K562 (cell line): ENCODE results near the gene LAPTM5. TPM values are rescaled to one million over a fixed set of nuclear protein-coding genes. Genes with fewer than 3 reads are reported as not detected.

Experiments used
- BHLHE40 ChIP-seq: IDR thresholded peaks from 2 replicates; pipeline ENCODE4 v1.6.1; 2011; ENCODE audit warnings: low read length, improper control_type of control experiment
- CBX2 ChIP-seq: fragments of 200-600 bp; sonication (generic); IDR thresholded peaks from one replicate; pipeline ENCODE4 v1.6.1; 2012; ENCODE audit warnings: mild to moderate bottlenecking, low read length, inconsistent platforms; ENCODE audit not compliant: insufficient read depth, poor library complexity, severe bottlenecking
- DMBX1 ChIP-seq: fragments of 250-450 bp; sonication (Bioruptor Pico); IDR thresholded peaks from 2 replicates; pipeline ENCODE4 v1.8.0; 2022; ENCODE audit warnings: inconsistent platforms, mild to moderate bottlenecking, moderate library complexity, borderline replicate concordance
- ERF ChIP-seq: fragments of 450-650 bp; formaldehyde crosslinking; IDR thresholded peaks from 2 replicates; pipeline ENCODE4 v1.4.0; 2020; ENCODE audit warnings: mild to moderate bottlenecking, mixed read lengths
- GTF2E2 ChIP-seq: fragments of 200-800 bp; sonication (Bioruptor generic); IDR thresholded peaks from 2 replicates; pipeline ENCODE4 v1.6.1; 2016; ENCODE audit warnings: missing genetic modification characterization, missing compliant biosample characterization
- HLTF ChIP-seq: fragments of 450-650 bp; IDR thresholded peaks from 2 replicates; pipeline ENCODE4 v1.6.1; 2016
- PCBP2 ChIP-seq: fragments of 200-400 bp; formaldehyde crosslinking; IDR thresholded peaks from 2 replicates; pipeline ENCODE4 v1.6.1; 2018; ENCODE audit warnings: low read length, low read depth, mild to moderate bottlenecking, moderate library complexity; ENCODE audit not compliant: poor library complexity, severe bottlenecking
- RBM25 ChIP-seq: fragments of 200-400 bp; formaldehyde crosslinking; IDR thresholded peaks from 2 replicates; pipeline ENCODE4 v1.6.1; 2018; ENCODE audit warnings: low read length, low read depth, moderate library complexity; ENCODE audit not compliant: severe bottlenecking
- SMARCA5 ChIP-seq: fragments of 450-650 bp; IDR thresholded peaks from 2 replicates; pipeline ENCODE4 v1.6.1; 2016
- ZNF384 ChIP-seq: IDR thresholded peaks from 2 replicates; pipeline ENCODE4 v1.6.1; 2012; ENCODE audit warnings: low read depth, low read length, improper control_type of control experiment
- ZNF41 ChIP-seq: fragments of 250-450 bp; sonication (Bioruptor Pico); conservative IDR thresholded peaks from 2 replicates; pipeline ENCODE4 v1.4.0; 2020; ENCODE audit warnings: mild to moderate bottlenecking
- polyA plus RNA-seq, 8 experiments: library from polyadenylated mRNA; depleted of rRNA in 4 of 8; stranded (reverse) in 5 of 8; unstranded in 3 of 8; fragments of >200 nt; fragmentation: Nextera tagmentation in 2 of 8; fragmentation: Illumina TruSeq in 1 of 8; extraction: Ambion mirVana in 2 of 8; extraction: Trizol in 1 of 8; gene quantifications; 2 replicates each; pipeline versions ENCODE4 v1.2.1 to v1.2.3, GENCODE V29; 2011 to 2014; ENCODE audit warnings: inconsistent platforms in 1 of 8, missing spikeins in 1 of 8
- total RNA-seq, 7 experiments: library from RNA; depleted of rRNA in 6 of 7; stranded (reverse); fragments of >200 nt in 6 of 7; fragmentation: Illumina TruSeq in 2 of 7; extraction: Trizol in 2 of 7; gene quantifications; 2 replicates each; pipeline versions ENCODE4 v1.2.1 to v1.2.3, GENCODE V29; 2011 to 2021; ENCODE audit warnings: low replicate concordance in 1 of 7
- TF ChIP-seq, protein P1 (sequence below): sonication (generic); formaldehyde crosslinking; IDR thresholded peaks from 2 replicates; pipeline ENCODE4 v1.8.0; 2022; ENCODE audit warnings: mild to moderate bottlenecking, low read depth, missing genetic modification reagents
- TF ChIP-seq, protein P2 (sequence below), 2 experiments: IDR thresholded peaks in 1 of 2; conservative IDR thresholded peaks in 1 of 2; 2 replicates each; pipeline ENCODE4 v1.6.1; 2016; ENCODE audit warnings: low read depth in 2 of 2, mild to moderate bottlenecking in 1 of 2, missing compliant biosample characterization in 1 of 2, missing genetic modification characterization in 1 of 2, moderate library complexity in 1 of 2

LAPTM5 gene
- total and polyA plus RNA-seq, 9 of the 15 experiments (the other 6 are each of a cell fraction or from before 2014, with no cell fraction given): 2.4 to 47.3 (median 20.3) TPM

DNA sequence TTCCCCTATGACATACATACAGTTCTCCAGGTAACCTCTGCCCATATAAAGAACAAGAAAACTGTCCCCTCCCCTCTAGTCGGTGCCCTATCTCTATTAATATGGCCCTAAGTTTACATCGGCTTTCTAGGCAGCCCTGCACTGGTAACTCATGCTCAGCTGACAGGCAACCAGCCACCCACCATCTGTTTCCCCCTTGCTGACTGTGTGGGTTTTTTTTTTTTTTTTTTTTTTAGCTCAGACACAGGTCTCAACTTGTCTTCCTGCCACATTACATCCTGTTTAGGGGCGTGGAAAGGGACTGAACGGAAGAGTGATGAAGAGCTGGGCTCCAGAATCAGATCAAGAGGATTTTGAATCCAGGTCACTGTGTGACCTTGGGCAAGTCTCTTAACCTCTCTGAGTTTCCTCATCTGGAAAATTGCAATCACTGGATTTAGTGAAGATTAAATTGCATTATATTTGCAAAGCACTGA, 14.0 kb downstream of the LAPTM5 start (continued):
- TF ChIP-seq PCBP2 (no peak), ERF (CRISPR knock-in tag) (no peak), DMBX1 (CRISPR knock-in tag) (0 out of 2 replicates have a peak, but pooled peaks have one; percentile 16), ZNF384 (peak; percentile 87), RBM25 (peak; percentile 80), SMARCA5 (peak; percentile 66; the same call in 1 of the 2 replicates), GTF2E2 (tag) (peak; percentile 55; the same call in 1 of the 2 replicates), ZNF41 (CRISPR knock-in tag) (no peak), HLTF (peak; percentile 61; the same call in 1 of the 2 replicates), CBX2 (no peak), BHLHE40 (no peak)
- TF ChIP-seq, protein P1, sequence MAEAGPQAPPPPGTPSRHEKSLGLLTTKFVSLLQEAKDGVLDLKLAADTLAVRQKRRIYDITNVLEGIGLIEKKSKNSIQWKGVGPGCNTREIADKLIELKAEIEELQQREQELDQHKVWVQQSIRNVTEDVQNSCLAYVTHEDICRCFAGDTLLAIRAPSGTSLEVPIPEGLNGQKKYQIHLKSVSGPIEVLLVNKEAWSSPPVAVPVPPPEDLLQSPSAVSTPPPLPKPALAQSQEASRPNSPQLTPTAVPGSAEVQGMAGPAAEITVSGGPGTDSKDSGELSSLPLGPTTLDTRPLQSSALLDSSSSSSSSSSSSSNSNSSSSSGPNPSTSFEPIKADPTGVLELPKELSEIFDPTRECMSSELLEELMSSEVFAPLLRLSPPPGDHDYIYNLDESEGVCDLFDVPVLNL (CRISPR knock-in tag): no peak
- TF ChIP-seq, protein P2, sequence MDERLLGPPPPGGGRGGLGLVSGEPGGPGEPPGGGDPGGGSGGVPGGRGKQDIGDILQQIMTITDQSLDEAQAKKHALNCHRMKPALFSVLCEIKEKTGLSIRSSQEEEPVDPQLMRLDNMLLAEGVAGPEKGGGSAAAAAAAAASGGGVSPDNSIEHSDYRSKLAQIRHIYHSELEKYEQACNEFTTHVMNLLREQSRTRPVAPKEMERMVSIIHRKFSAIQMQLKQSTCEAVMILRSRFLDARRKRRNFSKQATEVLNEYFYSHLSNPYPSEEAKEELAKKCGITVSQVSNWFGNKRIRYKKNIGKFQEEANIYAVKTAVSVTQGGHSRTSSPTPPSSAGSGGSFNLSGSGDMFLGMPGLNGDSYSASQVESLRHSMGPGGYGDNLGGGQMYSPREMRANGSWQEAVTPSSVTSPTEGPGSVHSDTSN (CRISPR knock-in tag; IDR thresholded peaks at IDR 0.05; ENCODE audit: low read depth): no peak
- TF ChIP-seq, protein P2 (tag; conservative IDR thresholded peaks at IDR 0.05; ENCODE audit: low read depth): 0 out of 2 replicates have a peak, but pooled peaks have one; percentile 6
- TF ChIP-seq, all 486 proteins: peak for 16
